ENCODE measurements around the gene DOP1A. TPM values are rescaled to one million over a fixed set of nuclear protein-coding genes. Genes with fewer than 3 reads are reported as not detected.
A peak's percentile ranks its signal among the peaks of the same experiment; 100 is the strongest.

DOP1A gene
- total RNA-seq, 1 donor from 2014 or later: 25.7 TPM

DNA sequence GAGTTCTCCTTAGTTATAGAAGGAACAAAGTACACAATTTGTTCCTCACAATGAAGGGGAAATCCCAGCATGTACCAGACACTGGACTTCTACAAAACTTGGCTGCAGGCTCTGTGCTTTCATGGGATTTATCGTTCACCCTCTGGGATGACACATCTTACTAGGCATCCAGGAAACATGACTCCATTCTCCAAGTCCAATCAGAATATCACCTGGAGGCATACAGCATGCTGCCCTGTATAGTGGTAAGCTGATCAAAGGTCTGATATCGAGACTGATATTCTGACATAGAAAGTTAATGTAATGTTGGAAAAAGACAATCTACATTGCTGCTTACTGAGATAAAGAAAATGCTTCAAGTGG is 132.4 kb downstream of the DOP1A start:
- DNase-seq (ENCODE audit: low spot score): peak; percentile 68

GRCh38 chr6:83202031-83202430 is 134.6 kb downstream of the DOP1A start:
- DNase-seq (ENCODE audit: low spot score): no peak

DNA sequence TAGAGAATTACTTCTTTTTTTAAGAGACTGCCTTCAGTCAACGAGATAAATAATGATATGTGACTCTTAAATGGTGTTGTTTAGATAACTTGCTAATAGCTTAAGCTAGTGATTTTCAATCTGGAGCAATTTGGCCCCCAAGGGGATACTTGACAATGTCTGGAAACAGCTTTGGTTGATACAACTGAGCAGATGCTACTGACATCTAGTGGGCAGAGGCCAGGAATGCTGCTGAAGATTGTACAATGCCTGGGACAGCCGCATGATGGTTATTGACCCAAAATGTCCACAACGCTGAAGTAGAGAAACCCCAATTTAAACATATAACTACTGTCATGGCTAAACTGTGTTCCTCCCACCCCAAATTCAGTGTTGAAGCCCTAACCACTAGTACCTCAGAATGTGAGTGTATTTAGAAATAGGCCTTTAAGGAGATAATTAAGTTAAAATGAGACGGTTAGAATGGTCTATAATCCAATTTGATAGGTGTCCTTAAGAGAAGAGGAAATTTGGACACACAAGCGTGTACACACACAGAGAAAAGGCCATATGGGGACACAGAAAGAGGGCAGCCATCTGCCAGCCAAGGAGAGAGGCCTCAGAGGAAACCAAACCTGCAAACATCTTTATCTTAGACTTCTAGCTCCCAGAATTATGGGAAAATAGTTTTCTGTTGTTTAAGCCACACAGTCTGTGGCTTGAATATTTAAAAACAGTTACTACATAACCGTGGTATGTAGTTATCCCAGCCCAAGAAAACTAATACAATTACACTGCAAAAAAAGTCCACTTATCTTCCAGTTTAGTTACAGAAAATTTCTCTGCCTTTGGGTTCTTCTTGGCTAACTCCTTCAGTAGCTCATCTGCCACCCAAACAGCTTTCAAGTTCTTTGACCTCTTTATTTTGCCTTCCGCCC is 147.9 kb downstream of the DOP1A start:
- DNase-seq (ENCODE audit: low spot score): peak; percentile 70

- DNase-seq (ENCODE audit: low spot score): no peak
These were observed 149.3 kb downstream of the DOP1A start for GRCh38 chr6:83216806-83217205.

Other genes with a start within 250 kb of the DOP1A start
- gene UBE3D, start 1.8 kb upstream of the DOP1A start, total RNA-seq: 3.6 TPM
- gene PGM3, start 125.6 kb downstream of the DOP1A start, total RNA-seq: 50.4 TPM
- gene RWDD2A, start 125.7 kb downstream of the DOP1A start, total RNA-seq: 5.9 TPM